Adrenal gland (tissue), 5 donors: ENCODE results near the gene ADAMTS19.

ENCODE experiments used
- CTCF ChIP-seq, 6 experiments: fragments of 450-650 bp in 4 of 6; fragments of 200-600 bp in 2 of 6; sonication (generic) in 1 of 6; IDR thresholded peaks; 1 replicate in 5 of 6; 2 replicates in 1 of 6; pipeline versions ENCODE4 v1.5.1 to v1.8.0; 2016 to 2021; ENCODE audit warnings: antibody characterized with exemption in 6 of 6, mild to moderate bottlenecking in 2 of 6, moderate library complexity in 1 of 6
- POLR2A ChIP-seq, 2 donors: fragments of 450-650 bp; IDR thresholded peaks; one replicate each; pipeline ENCODE4 v1.6.1; 2017; ENCODE audit warnings: antibody characterized with exemption in 2 of 2, mild to moderate bottlenecking in 2 of 2, moderate library complexity in 1 of 2
- donor health status: DM: no; HTN: no; CAD: no.

GRCh38 chr5:129745997-129746396 is 285.9 kb downstream of the ADAMTS19 start:
- TF ChIP-seq CTCF (IDR thresholded peaks at IDR 0.05): no peak
- TF ChIP-seq POLR2A (IDR thresholded peaks at IDR 0.05): no peak
